ENCODE data around the gene DGCR6L. TPM values are rescaled to one million over a fixed set of nuclear protein-coding genes. Genes with fewer than 3 reads are reported as not detected.
"Not testable (repeated sequence)": the region's sequence is repeated elsewhere in the genome, so short reads cannot be mapped to it uniquely, and the experiment has no call there.

DGCR6L gene
- total RNA-seq, 6 donors from 2014 or later = 36.7 to 62.2 (median 41.9) TPM

GRCh38 chr22:20305894-20306645 lies 13.8 kb downstream of the DGCR6L start:
- ATAC-seq (ENCODE audit: low FRiP score in 2 of 2) (no peak), DNase-seq (peak in 1 of 2 donors; percentile 66)
- Histone ChIP-seq H3K36me3 (no peaks in the 10 kb centered on the region), H3K9me3 (no peaks in the 10 kb centered on the region), H3K27ac (no peak overlapping the region), H3K4me1 (no peaks in the 10 kb centered on the region), H3K4me3 (no peak overlapping the region), H3K27me3 (peaks cover 0 to 3% (median 0%) of the 10 kb centered on the region in 4 donors)
- TF ChIP-seq CTCF (IDR thresholded peaks at IDR 0.05) (no peak), POLR2AphosphoS5 (IDR thresholded peaks at IDR 0.05) (no peak), EP300 (IDR thresholded peaks at IDR 0.05) (no peak), POLR2A (IDR thresholded peaks at IDR 0.05) (no peak)
- WGBS, 2 donors = 78% methylated on average over 16 of the region's 21 CpGs; no CpG with 5 or more reads in 1 of the 2 donors

GRCh38 chr22:20305230-20305893 lies 14.5 kb downstream of the DGCR6L start:
- H3K36me3 ChIP-seq; ATAC-seq (ENCODE audit: low FRiP score in 2 of 2); H3K27me3 ChIP-seq; H3K4me3 ChIP-seq; H3K27ac ChIP-seq; H3K9me3 ChIP-seq; H3K4me1 ChIP-seq: not testable (repeated sequence)
- 74 to 92% methylated on average over 5 to 12 of the region's 12 CpGs for WGBS, 2 donors
- peak in 1 of 2 donors; percentile 40 for DNase-seq

GRCh38 chr22:20304646-20305045 lies 15.2 kb downstream of the DGCR6L start:
- TF ChIP-seq POLR2AphosphoS5 (IDR thresholded peaks at IDR 0.05) (no peak), EP300 (IDR thresholded peaks at IDR 0.05) (no peak), CTCF (IDR thresholded peaks at IDR 0.05) (no peak), POLR2A (IDR thresholded peaks at IDR 0.05) (no peak)
- Histone ChIP-seq H3K9me3 (no peaks in the 10 kb centered on the region), H3K4me1 (peaks cover 6 to 7% (median 6%) of the 10 kb centered on the region in 4 donors), H3K36me3 (no peaks in the 10 kb centered on the region), H3K27me3 (peaks cover 0 to 3% (median 0%) of the 10 kb centered on the region in 4 donors), H3K4me3 (no peak overlapping the region), H3K27ac (no peak overlapping the region)
- ATAC-seq (ENCODE audit: low FRiP score in 2 of 2) (no peak), DNase-seq (no peak)
- 77 to 87% methylated on average over 7 to 9 of the region's 9 CpGs for WGBS, 2 donors

- H3K4me1 ChIP-seq = peaks cover 15 to 20% (median 16%) of the 10 kb centered on the region in 4 donors
- H3K36me3 ChIP-seq; ATAC-seq (ENCODE audit: low FRiP score in 2 of 2); H3K4me3 ChIP-seq; H3K27me3 ChIP-seq; H3K9me3 ChIP-seq; H3K27ac ChIP-seq: not testable (repeated sequence)
- peak in 1 of 2 donors; percentile 63 for DNase-seq
- 44 to 52% methylated on average over 3 to 5 of the region's 7 CpGs for WGBS, 2 donors
Observed at GRCh38 chr22:20303229-20303534, 16.7 kb downstream of the DGCR6L start.

GRCh38 chr22:20302438-20303228 lies 17.2 kb downstream of the DGCR6L start:
- DNase-seq = peak in 1 of 2 donors; percentile 47
- Histone ChIP-seq H3K4me3 (no peak overlapping the region), H3K36me3 (no peaks in the 10 kb centered on the region), H3K9me3 (no peaks in the 10 kb centered on the region), H3K27me3 (peaks cover 0 to 3% (median 0%) of the 10 kb centered on the region in 4 donors), H3K4me1 (peaks cover 15 to 20% (median 16%) of the 10 kb centered on the region in 4 donors), H3K27ac (no peak overlapping the region)
- no peak for ATAC-seq (ENCODE audit: low FRiP score in 2 of 2)
- TF ChIP-seq POLR2AphosphoS5 (IDR thresholded peaks at IDR 0.05) (no peak), CTCF (IDR thresholded peaks at IDR 0.05) (no peak), EP300 (IDR thresholded peaks at IDR 0.05) (no peak), POLR2A (IDR thresholded peaks at IDR 0.05) (no peak)
- 82 to 83% methylated on average over 7 to 10 of the region's 13 CpGs for WGBS, 2 donors

Measured in upper lobe of left lung (tissue), 6 donors.